Astrocyte (in vitro differentiated cells and primary cell): Measurements from ENCODE around the gene NME7. TPM values are rescaled to one million over a fixed set of nuclear protein-coding genes. Genes with fewer than 3 reads are reported as not detected.

Experiments
- DNase-seq: peaks from one replicate; pipeline ENCODE4 v3.0.0-alpha.2; 2010; ENCODE audit warnings: low read depth
- FAIRE-seq: peaks from 2 replicates; lab custom pipeline; 2011; peaks lifted over from hg19 to GRCh38; lab: Jason Lieb, UNC
- H2AFZ ChIP-seq: 2 replicates; pipeline ENCODE4 v1.6.0; 2012; ENCODE audit warnings: low read depth, low read length, inconsistent platforms
- H3K27ac ChIP-seq: 2 replicates; pipeline ENCODE4 v1.5.1; 2011; ENCODE audit warnings: low read depth, low read length, inconsistent platforms
- H3K27me3 ChIP-seq: 2 replicates; pipeline ENCODE4 v1.6.0; 2011; ENCODE audit warnings: low read length, inconsistent platforms; ENCODE audit not compliant: insufficient read depth
- H3K36me3 ChIP-seq: 2 replicates; pipeline ENCODE4 v1.5.1; 2011; ENCODE audit warnings: low read length, inconsistent platforms; ENCODE audit not compliant: insufficient read depth
- H3K4me1 ChIP-seq: 2 replicates; pipeline ENCODE4 v1.5.1; 2011; ENCODE audit warnings: low read length, inconsistent platforms; ENCODE audit not compliant: insufficient read depth
- H3K4me2 ChIP-seq: 2 replicates; pipeline ENCODE4 v1.6.0; 2012; ENCODE audit warnings: low read length, inconsistent platforms
- H3K4me3 ChIP-seq: 2 replicates; pipeline ENCODE4 v1.5.1; 2011; ENCODE audit warnings: low read depth, mild to moderate bottlenecking, low read length, inconsistent platforms; ENCODE audit not compliant: insufficient read depth
- H3K79me2 ChIP-seq: 2 replicates; pipeline ENCODE4 v1.6.0; 2012; ENCODE audit warnings: mild to moderate bottlenecking, low read length, inconsistent platforms; ENCODE audit not compliant: insufficient read depth
- H3K9ac ChIP-seq: 2 replicates; pipeline ENCODE4 v1.6.0; 2012; ENCODE audit warnings: mild to moderate bottlenecking, low read length, inconsistent platforms
- H3K9me3 ChIP-seq: 2 replicates; pipeline ENCODE4 v1.5.1; 2012; ENCODE audit warnings: low read depth, mild to moderate bottlenecking, low read length, inconsistent platforms; ENCODE audit not compliant: insufficient read depth
- H4K20me1 ChIP-seq: 2 replicates; pipeline ENCODE4 v1.6.0; 2012; ENCODE audit warnings: low read length, inconsistent platforms; ENCODE audit not compliant: insufficient read depth
- H3K27ac Mint-ChIP-seq: one replicate; pipeline ENCODE4 v1.8.0; 2021; ENCODE audit warnings: mild to moderate bottlenecking, mixed read lengths; ENCODE audit not compliant: unreplicated experiment
- H3K27me3 Mint-ChIP-seq: one replicate; pipeline ENCODE4 v1.8.0; 2021; ENCODE audit warnings: low read depth, mixed read lengths; ENCODE audit not compliant: unreplicated experiment
- H3K36me3 Mint-ChIP-seq: one replicate; pipeline ENCODE4 v1.8.0; 2021; ENCODE audit warnings: low read depth, mixed read lengths; ENCODE audit not compliant: unreplicated experiment
- H3K4me1 Mint-ChIP-seq: one replicate; pipeline ENCODE4 v1.8.0; 2021; ENCODE audit warnings: low read depth, mixed read lengths; ENCODE audit not compliant: unreplicated experiment
- H3K4me3 Mint-ChIP-seq: one replicate; pipeline ENCODE4 v1.8.0; 2021; ENCODE audit warnings: mild to moderate bottlenecking, moderate library complexity, mixed read lengths; ENCODE audit not compliant: unreplicated experiment
- H3K9me3 Mint-ChIP-seq: one replicate; pipeline ENCODE4 v1.8.0; 2021; ENCODE audit warnings: mild to moderate bottlenecking, mixed read lengths; ENCODE audit not compliant: unreplicated experiment
- EZH2 ChIP-seq: IDR thresholded peaks from 2 replicates; pipeline ENCODE4 v1.6.1; 2012; ENCODE audit warnings: mild to moderate bottlenecking, low read length, inconsistent platforms; ENCODE audit not compliant: insufficient read depth
- total RNA-seq: library from RNA; stranded (reverse); gene quantifications from 2 replicates; pipeline ENCODE4 v1.2.1, GENCODE V29; 2021
- TF ChIP-seq, protein P1 (sequence below): IDR thresholded peaks from 2 replicates; pipeline ENCODE4 v1.5.1; 2011; ENCODE audit warnings: low read depth, mild to moderate bottlenecking, inconsistent platforms, low read length, moderate library complexity; ENCODE audit not compliant: insufficient read depth

The NME7 gene
- total RNA-seq, 1 donor from 2014 or later: 21.2 TPM

GRCh38 chr1:169387399-169387798 is 19.8 kb upstream of the NME7 start:
- FAIRE-seq: no peak
- H3K36me3 ChIP-seq: peaks cover 44% of the 10 kb centered on the region

DNA sequence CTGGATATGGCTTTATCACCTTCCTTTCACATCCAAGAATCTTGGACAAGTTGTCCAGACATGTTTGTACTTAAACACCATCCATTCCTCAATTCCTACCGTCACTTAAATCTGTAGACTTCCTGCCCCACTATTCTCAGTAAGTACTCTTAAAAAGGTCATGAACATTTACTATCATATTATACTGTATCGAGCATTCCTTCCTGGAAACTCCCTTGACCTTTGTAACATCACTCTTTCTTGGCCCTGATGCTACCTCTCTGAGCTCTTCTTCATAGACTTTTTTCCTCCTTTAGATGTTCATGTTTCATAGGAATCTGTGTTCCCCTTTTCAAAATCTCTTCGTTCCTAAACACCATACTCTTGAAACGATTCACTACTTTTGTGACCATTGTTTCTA is 15.9 kb upstream of the NME7 start:
- no peak overlapping the region for H3K4me3 Mint-ChIP-seq
- peaks cover 48% of the 10 kb centered on the region for H3K36me3 ChIP-seq
- no peaks in the 10 kb centered on the region for H3K4me1 ChIP-seq
- H3K9me3 ChIP-seq: no peaks in the 10 kb centered on the region
- H3K4me2 ChIP-seq: no peak overlapping the region
- H3K9ac ChIP-seq: no peak overlapping the region
- no peak overlapping the region for H2AFZ ChIP-seq
- no peak overlapping the region for H3K27ac Mint-ChIP-seq
- peaks cover 3% of the 10 kb centered on the region for H4K20me1 ChIP-seq
- H3K4me1 Mint-ChIP-seq: no peaks in the 10 kb centered on the region
- no peaks in the 10 kb centered on the region for H3K79me2 ChIP-seq
- H3K36me3 Mint-ChIP-seq: peaks cover 15% of the 10 kb centered on the region
- H3K27me3 ChIP-seq: no peaks in the 10 kb centered on the region
- FAIRE-seq (no peak), DNase-seq (no peak)
- TF ChIP-seq, protein P1, sequence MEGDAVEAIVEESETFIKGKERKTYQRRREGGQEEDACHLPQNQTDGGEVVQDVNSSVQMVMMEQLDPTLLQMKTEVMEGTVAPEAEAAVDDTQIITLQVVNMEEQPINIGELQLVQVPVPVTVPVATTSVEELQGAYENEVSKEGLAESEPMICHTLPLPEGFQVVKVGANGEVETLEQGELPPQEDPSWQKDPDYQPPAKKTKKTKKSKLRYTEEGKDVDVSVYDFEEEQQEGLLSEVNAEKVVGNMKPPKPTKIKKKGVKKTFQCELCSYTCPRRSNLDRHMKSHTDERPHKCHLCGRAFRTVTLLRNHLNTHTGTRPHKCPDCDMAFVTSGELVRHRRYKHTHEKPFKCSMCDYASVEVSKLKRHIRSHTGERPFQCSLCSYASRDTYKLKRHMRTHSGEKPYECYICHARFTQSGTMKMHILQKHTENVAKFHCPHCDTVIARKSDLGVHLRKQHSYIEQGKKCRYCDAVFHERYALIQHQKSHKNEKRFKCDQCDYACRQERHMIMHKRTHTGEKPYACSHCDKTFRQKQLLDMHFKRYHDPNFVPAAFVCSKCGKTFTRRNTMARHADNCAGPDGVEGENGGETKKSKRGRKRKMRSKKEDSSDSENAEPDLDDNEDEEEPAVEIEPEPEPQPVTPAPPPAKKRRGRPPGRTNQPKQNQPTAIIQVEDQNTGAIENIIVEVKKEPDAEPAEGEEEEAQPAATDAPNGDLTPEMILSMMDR: no peak
- no peak for TF ChIP-seq EZH2
- no peaks in the 10 kb centered on the region for H3K27me3 Mint-ChIP-seq
- no peak overlapping the region for H3K4me3 ChIP-seq
- H3K9me3 Mint-ChIP-seq: no peaks in the 10 kb centered on the region
- H3K27ac ChIP-seq: no peak overlapping the region

More at GRCh38 chr1:169387399-169387798, 19.8 kb upstream of the NME7 start:
- H3K9ac ChIP-seq: no peak overlapping the region
- no peak overlapping the region for H3K4me3 ChIP-seq
- H3K4me2 ChIP-seq: no peak overlapping the region
- Mint-ChIP-seq H3K4me3 (no peak overlapping the region), H3K4me1 (peaks cover 5% of the 10 kb centered on the region), H3K9me3 (no peaks in the 10 kb centered on the region), H3K27ac (no peak overlapping the region), H3K36me3 (peaks cover 20% of the 10 kb centered on the region), H3K27me3 (no peaks in the 10 kb centered on the region)
- H4K20me1 ChIP-seq: peaks cover 3% of the 10 kb centered on the region
- TF ChIP-seq EZH2: no peak
- no peaks in the 10 kb centered on the region for H3K79me2 ChIP-seq
- no peaks in the 10 kb centered on the region for H3K4me1 ChIP-seq
- no peaks in the 10 kb centered on the region for H3K9me3 ChIP-seq
- no peaks in the 10 kb centered on the region for H3K27me3 ChIP-seq
- DNase-seq: no peak
- no peak overlapping the region for H2AFZ ChIP-seq
- no peak overlapping the region for H3K27ac ChIP-seq

DNA sequence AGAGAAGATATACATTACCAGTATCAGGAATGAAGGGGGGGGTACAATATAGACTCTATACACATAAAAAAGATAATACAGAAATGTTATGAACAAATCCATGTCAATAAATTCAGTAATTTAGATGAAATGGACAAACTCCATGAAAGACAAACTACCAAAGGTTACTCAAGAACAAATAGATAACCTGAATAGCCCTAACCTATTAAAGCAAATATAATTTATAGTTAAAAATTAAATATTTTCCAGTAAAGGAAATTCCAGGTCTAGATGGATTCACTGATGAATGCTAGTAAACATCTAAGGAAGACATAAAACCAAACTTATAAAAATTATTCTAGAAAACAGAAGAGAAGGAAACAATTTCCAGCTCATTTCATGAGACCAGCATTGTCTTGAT is 13.6 kb upstream of the NME7 start:
- FAIRE-seq (no peak), DNase-seq (no peak)
- Histone ChIP-seq H3K9ac (no peak overlapping the region), H3K27me3 (no peaks in the 10 kb centered on the region), H3K27ac (no peak overlapping the region), H2AFZ (no peak overlapping the region), H3K36me3 (peaks cover 54% of the 10 kb centered on the region), H3K4me1 (no peaks in the 10 kb centered on the region), H4K20me1 (peaks cover 6% of the 10 kb centered on the region), H3K9me3 (no peaks in the 10 kb centered on the region), H3K4me3 (no peak overlapping the region), H3K79me2 (peaks cover 2% of the 10 kb centered on the region), H3K4me2 (no peak overlapping the region)
- TF ChIP-seq EZH2: no peak
- TF ChIP-seq, protein P1: no peak
- no peaks in the 10 kb centered on the region for H3K9me3 Mint-ChIP-seq
- H3K27me3 Mint-ChIP-seq: no peaks in the 10 kb centered on the region
- H3K4me3 Mint-ChIP-seq: no peak overlapping the region
- no peaks in the 10 kb centered on the region for H3K4me1 Mint-ChIP-seq
- H3K27ac Mint-ChIP-seq: no peak overlapping the region
- peaks cover 17% of the 10 kb centered on the region for H3K36me3 Mint-ChIP-seq
